Kidney epithelial cell (primary cell): ENCODE data around the gene WDR6. TPM values are rescaled to one million over a fixed set of nuclear protein-coding genes. Genes with fewer than 3 reads are reported as not detected.

Experiments
- DNase-seq: peaks from one replicate; pipeline ENCODE4 v3.0.0-alpha.2; 2010; ENCODE audit warnings: low read depth
- H3K27me3 ChIP-seq: 2 replicates; pipeline ENCODE4 v1.6.0; 2011; ENCODE audit warnings: low read length; ENCODE audit not compliant: control insufficient read depth, insufficient read depth
- H3K36me3 ChIP-seq: 2 replicates; pipeline ENCODE4 v1.5.1; 2011; ENCODE audit warnings: low read length; ENCODE audit not compliant: control insufficient read depth, insufficient read depth
- H3K4me3 ChIP-seq: 2 replicates; pipeline ENCODE4 v1.5.1; 2011; ENCODE audit warnings: low read depth, mild to moderate bottlenecking, control low read depth, low read length
- total RNA-seq: library from RNA; depleted of rRNA; stranded (reverse); fragments of >200 nt; gene quantifications from 2 replicates; pipeline ENCODE4 v1.2.3, GENCODE V29; 2015
- TF ChIP-seq, protein P1 (sequence below): IDR thresholded peaks from 2 replicates; pipeline ENCODE4 v1.5.1; 2011; ENCODE audit warnings: mild to moderate bottlenecking, moderate library complexity, low read length, control low read depth, inconsistent platforms; ENCODE audit not compliant: insufficient read depth, poor library complexity, severe bottlenecking

The WDR6 gene
- total RNA-seq, 1 donor from 2014 or later, result 124 TPM

DNA sequence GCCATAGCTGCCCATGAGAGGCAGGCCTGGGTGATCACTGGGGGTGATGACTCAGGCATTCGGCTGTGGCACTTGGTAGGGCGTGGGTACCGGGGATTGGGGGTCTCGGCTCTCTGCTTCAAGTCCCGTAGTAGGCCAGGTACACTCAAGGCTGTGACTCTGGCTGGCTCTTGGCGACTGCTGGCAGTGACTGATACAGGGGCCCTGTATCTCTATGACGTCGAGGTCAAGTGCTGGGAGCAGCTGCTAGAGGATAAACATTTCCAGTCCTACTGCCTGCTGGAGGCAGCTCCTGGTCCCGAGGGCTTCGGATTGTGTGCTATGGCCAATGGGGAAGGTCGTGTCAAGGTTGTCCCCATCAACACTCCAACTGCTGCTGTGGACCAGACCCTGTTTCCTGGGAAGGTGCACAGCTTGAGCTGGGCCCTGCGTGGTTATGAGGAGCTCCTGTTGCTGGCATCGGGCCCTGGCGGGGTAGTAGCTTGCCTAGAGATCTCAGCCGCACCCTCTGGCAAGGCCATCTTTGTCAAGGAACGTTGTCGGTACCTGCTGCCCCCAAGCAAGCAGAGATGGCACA lies 5.3 kb downstream of the WDR6 start:
- TF ChIP-seq, protein P1, sequence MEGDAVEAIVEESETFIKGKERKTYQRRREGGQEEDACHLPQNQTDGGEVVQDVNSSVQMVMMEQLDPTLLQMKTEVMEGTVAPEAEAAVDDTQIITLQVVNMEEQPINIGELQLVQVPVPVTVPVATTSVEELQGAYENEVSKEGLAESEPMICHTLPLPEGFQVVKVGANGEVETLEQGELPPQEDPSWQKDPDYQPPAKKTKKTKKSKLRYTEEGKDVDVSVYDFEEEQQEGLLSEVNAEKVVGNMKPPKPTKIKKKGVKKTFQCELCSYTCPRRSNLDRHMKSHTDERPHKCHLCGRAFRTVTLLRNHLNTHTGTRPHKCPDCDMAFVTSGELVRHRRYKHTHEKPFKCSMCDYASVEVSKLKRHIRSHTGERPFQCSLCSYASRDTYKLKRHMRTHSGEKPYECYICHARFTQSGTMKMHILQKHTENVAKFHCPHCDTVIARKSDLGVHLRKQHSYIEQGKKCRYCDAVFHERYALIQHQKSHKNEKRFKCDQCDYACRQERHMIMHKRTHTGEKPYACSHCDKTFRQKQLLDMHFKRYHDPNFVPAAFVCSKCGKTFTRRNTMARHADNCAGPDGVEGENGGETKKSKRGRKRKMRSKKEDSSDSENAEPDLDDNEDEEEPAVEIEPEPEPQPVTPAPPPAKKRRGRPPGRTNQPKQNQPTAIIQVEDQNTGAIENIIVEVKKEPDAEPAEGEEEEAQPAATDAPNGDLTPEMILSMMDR, result no peak
- peaks cover 1% of the 10 kb centered on the region for H3K36me3 ChIP-seq
- no peaks in the 10 kb centered on the region for H3K27me3 ChIP-seq
- no peak overlapping the region for H3K4me3 ChIP-seq
- no peak for DNase-seq

DNA sequence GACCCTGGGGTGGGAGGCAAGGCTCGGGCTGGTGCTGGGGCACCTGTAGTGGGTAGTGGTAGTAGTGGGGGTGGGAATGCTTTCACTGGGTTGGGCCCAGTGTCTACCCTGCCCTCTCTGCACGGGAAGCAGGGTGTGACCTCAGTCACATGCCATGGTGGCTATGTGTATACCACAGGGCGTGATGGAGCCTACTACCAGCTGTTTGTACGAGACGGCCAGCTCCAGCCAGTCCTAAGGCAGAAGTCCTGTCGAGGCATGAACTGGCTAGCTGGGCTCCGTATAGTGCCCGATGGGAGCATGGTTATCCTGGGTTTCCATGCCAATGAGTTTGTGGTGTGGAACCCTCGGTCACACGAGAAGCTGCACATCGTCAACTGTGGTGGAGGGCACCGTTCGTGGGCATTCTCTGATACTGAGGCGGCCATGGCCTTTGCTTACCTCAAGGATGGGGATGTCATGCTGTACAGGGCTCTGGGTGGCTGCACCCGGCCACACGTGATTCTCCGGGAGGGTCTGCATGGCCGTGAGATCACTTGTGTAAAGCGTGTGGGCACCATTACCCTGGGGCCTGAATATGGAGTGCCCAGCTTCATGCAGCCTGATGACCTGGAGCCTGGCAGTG lies 6.0 kb downstream of the WDR6 start:
- no peak for DNase-seq
- H3K27me3 ChIP-seq, result no peaks in the 10 kb centered on the region
- H3K36me3 ChIP-seq, result peaks cover 1% of the 10 kb centered on the region
- TF ChIP-seq, protein P1, result no peak
- no peak overlapping the region for H3K4me3 ChIP-seq

DNA sequence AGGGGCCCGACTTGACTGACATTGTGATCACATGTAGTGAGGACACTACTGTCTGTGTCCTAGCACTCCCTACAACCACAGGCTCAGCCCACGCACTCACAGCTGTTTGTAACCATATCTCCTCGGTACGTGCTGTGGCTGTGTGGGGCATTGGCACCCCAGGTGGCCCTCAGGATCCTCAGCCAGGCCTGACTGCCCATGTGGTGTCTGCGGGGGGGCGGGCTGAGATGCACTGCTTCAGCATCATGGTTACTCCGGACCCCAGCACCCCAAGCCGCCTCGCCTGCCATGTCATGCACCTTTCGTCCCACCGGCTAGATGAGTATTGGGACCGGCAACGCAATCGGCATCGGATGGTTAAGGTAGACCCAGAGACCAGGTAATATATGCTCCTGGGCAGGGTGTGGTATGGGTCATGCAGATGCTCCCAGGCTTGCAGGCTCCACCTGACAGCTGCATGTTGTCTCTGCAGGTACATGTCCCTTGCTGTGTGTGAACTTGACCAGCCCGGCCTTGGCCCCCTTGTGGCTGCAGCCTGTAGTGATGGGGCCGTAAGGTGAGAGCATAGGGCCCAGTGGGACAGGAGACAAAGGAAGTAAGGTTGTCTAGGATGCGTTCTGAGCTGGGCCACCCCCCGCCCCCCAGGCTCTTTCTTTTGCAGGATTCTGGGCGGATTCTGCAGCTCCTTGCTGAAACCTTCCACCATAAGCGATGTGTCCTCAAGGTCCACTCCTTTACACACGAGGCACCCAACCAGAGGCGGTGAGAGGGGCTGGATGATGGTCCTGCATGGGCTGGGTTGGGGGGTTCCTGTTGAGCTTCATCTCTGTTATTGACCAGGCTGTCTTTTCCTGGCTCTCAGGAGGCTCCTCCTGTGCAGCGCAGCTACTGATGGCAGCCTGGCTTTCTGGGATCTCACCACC lies 6.8 kb downstream of the WDR6 start:
- DNase-seq, result no peak
- Histone ChIP-seq H3K4me3 (no peak overlapping the region), H3K27me3 (no peaks in the 10 kb centered on the region), H3K36me3 (peaks cover 1% of the 10 kb centered on the region)
- TF ChIP-seq, protein P1, result peak; percentile 68

DNA sequence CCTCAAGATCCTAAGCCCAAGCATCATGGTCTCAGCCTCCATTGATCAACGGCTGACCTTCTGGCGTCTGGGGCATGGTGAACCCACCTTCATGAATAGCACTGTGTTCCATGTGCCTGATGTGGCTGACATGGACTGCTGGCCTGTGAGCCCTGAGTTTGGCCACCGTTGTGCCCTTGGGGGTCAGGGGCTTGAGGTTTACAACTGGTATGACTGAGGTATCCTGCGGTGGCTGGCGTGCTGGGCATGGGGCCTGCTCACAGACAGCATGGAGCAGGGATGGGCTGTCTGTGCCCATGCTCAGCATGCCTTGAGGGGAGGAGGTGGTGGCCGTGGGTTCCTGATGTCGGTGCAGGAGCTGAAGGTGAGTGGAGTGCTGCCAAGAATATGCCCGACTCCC lies 7.9 kb downstream of the WDR6 start:
- no peak overlapping the region for H3K4me3 ChIP-seq
- no peak for DNase-seq
- H3K27me3 ChIP-seq, result no peaks in the 10 kb centered on the region
- H3K36me3 ChIP-seq, result peaks cover 1% of the 10 kb centered on the region
- TF ChIP-seq, protein P1, result no peak

DNA sequence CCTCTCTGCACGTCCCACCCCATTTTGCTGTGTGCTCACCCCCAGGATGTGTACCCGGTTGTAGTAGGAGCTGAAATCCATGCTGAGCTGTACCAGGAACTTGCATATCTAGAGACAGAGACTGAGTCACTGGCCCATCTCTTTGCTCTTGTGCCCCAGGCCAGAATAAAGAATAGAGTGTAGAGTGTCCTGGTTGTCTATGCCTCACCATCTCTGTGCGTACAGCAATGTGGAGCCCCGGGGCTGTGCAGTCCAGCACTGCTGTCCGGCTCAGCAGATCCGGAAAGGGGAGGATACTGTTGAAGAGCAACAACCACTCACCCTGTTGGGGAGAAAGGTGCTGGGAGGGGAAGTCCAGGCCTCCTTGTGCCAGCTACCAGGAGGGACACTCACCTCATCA lies 8.6 kb downstream of the WDR6 start:
- no peak for DNase-seq
- TF ChIP-seq, protein P1, result no peak
- Histone ChIP-seq H3K36me3 (peaks cover 1% of the 10 kb centered on the region), H3K4me3 (no peak overlapping the region), H3K27me3 (no peaks in the 10 kb centered on the region)
